RCC 7860 (cell line): ENCODE measurements around the gene DCLK2.

Source experiments
- DNase-seq: peaks from one replicate; pipeline ENCODE4 v3.0.0-alpha.2; 2015; ENCODE audit warnings: low spot score
- FAIRE-seq: peaks from 2 replicates; lab custom pipeline; 2012; peaks lifted over from hg19 to GRCh38; lab: Jason Lieb, UNC

The DCLK2 gene

GRCh38 chr4:150255610-150256224 is 177.5 kb downstream of the DCLK2 start:
- FAIRE-seq, result no peak
- DNase-seq, result no peak

- FAIRE-seq, result no peak
- DNase-seq, result no peak
These were observed 178.0 kb downstream of the DCLK2 start for GRCh38 chr4:150256225-150256620.

GRCh38 chr4:150256841-150257730 is 178.8 kb downstream of the DCLK2 start:
- DNase-seq, result no peak
- FAIRE-seq, result no peak

GRCh38 chr4:150258569-150258968 is 180.3 kb downstream of the DCLK2 start:
- FAIRE-seq (no peak), DNase-seq (no peak)

- FAIRE-seq, result no peak
- DNase-seq, result no peak
These were observed 181.8 kb downstream of the DCLK2 start for GRCh38 chr4:150259861-150260567.

GRCh38 chr4:150261571-150261970 is 183.3 kb downstream of the DCLK2 start:
- DNase-seq (no peak), FAIRE-seq (no peak)

- FAIRE-seq (no peak), DNase-seq (no peak)
These were observed 184.4 kb downstream of the DCLK2 start for GRCh38 chr4:150262611-150263010.

- DNase-seq (no peak), FAIRE-seq (no peak)
These were observed 186.4 kb downstream of the DCLK2 start for GRCh38 chr4:150264595-150265161.

GRCh38 chr4:150265806-150266205 is 187.6 kb downstream of the DCLK2 start:
- FAIRE-seq (no peak), DNase-seq (no peak)

GRCh38 chr4:150268444-150268843 is 190.2 kb downstream of the DCLK2 start:
- FAIRE-seq (no peak), DNase-seq (no peak)

GRCh38 chr4:150278206-150278605 is 200.0 kb downstream of the DCLK2 start:
- DNase-seq (no peak), FAIRE-seq (no peak)

GRCh38 chr4:150280081-150280895 is 202.0 kb downstream of the DCLK2 start:
- DNase-seq (peak; percentile 90), FAIRE-seq (peak; percentile 91)

GRCh38 chr4:150280975-150281374 is 202.7 kb downstream of the DCLK2 start:
- DNase-seq (no peak), FAIRE-seq (no peak)

- DNase-seq (peak; percentile 44), FAIRE-seq (no peak)
These were observed 205.4 kb downstream of the DCLK2 start for GRCh38 chr4:150283689-150284088.

GRCh38 chr4:150286656-150287055 is 208.4 kb downstream of the DCLK2 start:
- peak; percentile 65 for FAIRE-seq
- no peak for DNase-seq

- FAIRE-seq, result no peak
- DNase-seq, result no peak
These were observed 211.0 kb downstream of the DCLK2 start for GRCh38 chr4:150289198-150289597.

GRCh38 chr4:150289881-150290280 is 211.6 kb downstream of the DCLK2 start:
- FAIRE-seq, result no peak
- DNase-seq, result no peak

- FAIRE-seq (peak; percentile 41), DNase-seq (peak; percentile 6)
These were observed 219.7 kb downstream of the DCLK2 start for GRCh38 chr4:150297861-150298474.

- DNase-seq (no peak), FAIRE-seq (no peak)
These were observed 221.6 kb downstream of the DCLK2 start for GRCh38 chr4:150299816-150300215.

GRCh38 chr4:150302553-150302952 is 224.3 kb downstream of the DCLK2 start:
- FAIRE-seq (peak; percentile 83), DNase-seq (peak; percentile 74)
